Measurements from ENCODE around the gene FUS.
"Not testable (repeated sequence)": the region's sequence is repeated elsewhere in the genome, so short reads cannot be mapped to it uniquely, and the experiment has no call there.

Gene FUS

GRCh38 chr16:31187808-31188189 lies 7.9 kb downstream of the FUS start:
- no peak for DNase-seq

GRCh38 chr16:31188450-31189411 lies 8.8 kb downstream of the FUS start:
- no peak for DNase-seq

GRCh38 chr16:31189412-31189778 lies 9.5 kb downstream of the FUS start:
- DNase-seq: no peak

GRCh38 chr16:31190061-31190460 lies 10.1 kb downstream of the FUS start:
- no peak for DNase-seq

- no peak for DNase-seq
Measured at GRCh38 chr16:31190818-31191444, 11.0 kb downstream of the FUS start.

GRCh38 chr16:31191697-31192428 lies 11.9 kb downstream of the FUS start:
- no peak for DNase-seq

- no peak for DNase-seq
Measured at GRCh38 chr16:31192856-31193642, 13.1 kb downstream of the FUS start.

- DNase-seq: no peak
Measured at GRCh38 chr16:31193874-31194273, 13.9 kb downstream of the FUS start.

- DNase-seq: no peak
Measured at GRCh38 chr16:31194898-31195297, 15.0 kb downstream of the FUS start.

GRCh38 chr16:31195861-31196260 lies 15.9 kb downstream of the FUS start:
- DNase-seq: not testable (repeated sequence)

- no peak for DNase-seq
Measured at GRCh38 chr16:31196324-31197088, 16.6 kb downstream of the FUS start.

- DNase-seq: no peak
Measured at GRCh38 chr16:31198207-31198882, 18.4 kb downstream of the FUS start.

- no peak for DNase-seq
Measured at GRCh38 chr16:31199430-31200041, 19.6 kb downstream of the FUS start.

GRCh38 chr16:31200111-31200510 lies 20.2 kb downstream of the FUS start:
- not testable (repeated sequence) for DNase-seq

GRCh38 chr16:31200821-31201568 lies 21.1 kb downstream of the FUS start:
- DNase-seq: peak; percentile 36 to 54

GRCh38 chr16:31201582-31202413 lies 21.9 kb downstream of the FUS start:
- DNase-seq: peak; percentile 41 to 48

GRCh38 chr16:31202414-31203375 lies 22.8 kb downstream of the FUS start, which contains the start of gene PYCARD:
PYCARD (minus strand) TSS chr16:31202760; CDS start chr16:31202690, 70 bp downstream.
- DNase-seq: peak in 1 of 2 donors; percentile 38
